A549 (cell line): Measurements from ENCODE around the gene DDX59. TPM values are rescaled to one million over a fixed set of nuclear protein-coding genes. Genes with fewer than 3 reads are reported as not detected.
A peak's percentile ranks its signal among the peaks of the same experiment; 100 is the strongest.

Source experiments
- ATAC-seq, 2 experiments: fragments of 200-7000 bp in 1 of 2; fragments of >200 bp in 1 of 2; cut with Nextera tagmentation in 1 of 2; cut with Tn5 transposase in 1 of 2; 3 replicates each; pipeline versions ENCODE4 v1.8.0 to v1.9.1; 2018 to 2020; ENCODE audit warnings: mild to moderate bottlenecking in 1 of 2, moderate library complexity in 1 of 2
- CTCF ChIA-PET: fragments of 300-600 bp; sonication (Branson Sonifier 250); formaldehyde crosslinking; extraction: SDS; loops from one replicate; lab custom pipeline; 2021; ENCODE audit warnings: antibody characterized with exemption, inconsistent platforms; lab: Yijun Ruan, JAX
- POLR2A ChIA-PET: fragments of 350-600 bp; formaldehyde crosslinking; extraction: SDS; loops from one replicate; lab custom pipeline; 2021; ENCODE audit warnings: antibody characterized with exemption, inconsistent platforms; lab: Yijun Ruan, JAX
- DNase-seq, 2 experiments: peaks; one replicate each; pipeline versions ENCODE4 v3.0.0 to v3.0.0-alpha.2; 2011 to 2016; ENCODE audit warnings: low read depth in 1 of 2, low spot score in 1 of 2
- FAIRE-seq: peaks from 2 replicates; lab custom pipeline; 2011; peaks lifted over from hg19 to GRCh38; lab: Jason Lieb, UNC
- H3K27ac ChIP-seq, 2 experiments: fragments of >200 bp; sonication (Bioruptor Twin); formaldehyde crosslinking; 3 replicates each; pipeline ENCODE4 v1.5.1; 2016 to 2017
- H3K4me1 ChIP-seq: fragments of >200 bp; sonication (Bioruptor Twin); formaldehyde crosslinking; 3 replicates; pipeline ENCODE4 v1.6.1; 2016
- H3K4me2 ChIP-seq: fragments of >200 bp; sonication (Bioruptor Twin); formaldehyde crosslinking; 3 replicates; pipeline ENCODE4 v1.6.1; 2016
- H3K4me3 ChIP-seq: fragments of >200 bp; sonication (Bioruptor Twin); formaldehyde crosslinking; 3 replicates; pipeline ENCODE4 v1.5.1; 2016
- H3K9me3 ChIP-seq: fragments of >200 bp; sonication (Bioruptor Twin); formaldehyde crosslinking; 3 replicates; pipeline ENCODE4 v1.6.1; 2016
- ATOH8 ChIP-seq: fragments of 250-450 bp; sonication (Bioruptor Pico); IDR thresholded peaks from 2 replicates; pipeline ENCODE4 v1.5.0; 2020; ENCODE audit warnings: low read depth, mild to moderate bottlenecking, moderate library complexity
- BCL3 ChIP-seq: fragments of >200 bp; sonication (Bioruptor Twin); formaldehyde crosslinking; IDR thresholded peaks from 3 replicates; pipeline ENCODE4 v1.6.1; 2016
- BHLHE40 ChIP-seq: IDR thresholded peaks from 2 replicates; pipeline ENCODE4 v1.6.1; 2012; ENCODE audit warnings: low read depth, low read length, inconsistent platforms
- E2F6 ChIP-seq: IDR thresholded peaks from 2 replicates; pipeline ENCODE4 v1.6.1; 2012; ENCODE audit warnings: low read depth, borderline replicate concordance
- GATA3 ChIP-seq: IDR thresholded peaks from 2 replicates; pipeline ENCODE4 v1.6.1; 2012; ENCODE audit warnings: borderline replicate concordance
- HEYL ChIP-seq: fragments of 250-450 bp; sonication (Bioruptor Pico); IDR thresholded peaks from 2 replicates; pipeline ENCODE4 v1.8.0; 2021; ENCODE audit warnings: mild to moderate bottlenecking, moderate library complexity
- HOXA7 ChIP-seq: fragments of 250-450 bp; sonication (Bioruptor Pico); IDR thresholded peaks from 2 replicates; pipeline ENCODE4 v1.5.0; 2020; ENCODE audit warnings: mild to moderate bottlenecking, moderate library complexity
- KDM1A ChIP-seq: fragments of 200-600 bp; sonication (generic); IDR thresholded peaks from 2 replicates; pipeline ENCODE4 v1.6.1; 2016; ENCODE audit warnings: low read depth, mild to moderate bottlenecking
- MAFK ChIP-seq: fragments of 450-650 bp; IDR thresholded peaks from 2 replicates; pipeline ENCODE4 v1.6.1; 2014; ENCODE audit not compliant: partially characterized antibody
- NFE2L2 ChIP-seq: fragments of 150-350 bp; conservative IDR thresholded peaks from 2 replicates; pipeline ENCODE4 v1.6.1; 2014; ENCODE audit warnings: low read length
- NPAS2 ChIP-seq: fragments of 250-450 bp; sonication (Bioruptor Pico); IDR thresholded peaks from 2 replicates; pipeline ENCODE4 v1.8.0; 2022; ENCODE audit warnings: mild to moderate bottlenecking, moderate library complexity, borderline replicate concordance
- PBX3 ChIP-seq: IDR thresholded peaks from 2 replicates; pipeline ENCODE4 v1.6.1; 2012
- POLR2A ChIP-seq: IDR thresholded peaks from 2 replicates; pipeline ENCODE4 v1.6.1; 2012; ENCODE audit warnings: mild to moderate bottlenecking, low read length
- RNF2 ChIP-seq: fragments of 200-600 bp; sonication (generic); IDR thresholded peaks from 2 replicates; pipeline ENCODE4 v1.6.1; 2016; ENCODE audit warnings: low read depth, mild to moderate bottlenecking, antibody characterized with exemption, moderate library complexity, borderline replicate concordance
- SREBF2 ChIP-seq: fragments of 450-650 bp; IDR thresholded peaks from 2 replicates; pipeline ENCODE4 v1.6.1; 2014; ENCODE audit warnings: mild to moderate bottlenecking, moderate library complexity
- TP53 ChIP-seq: fragments of 250-450 bp; sonication (Bioruptor Pico); IDR thresholded peaks from 2 replicates; pipeline ENCODE4 v1.5.0; 2021; ENCODE audit warnings: mild to moderate bottlenecking, moderate library complexity
- USF2 ChIP-seq: fragments of 450-650 bp; IDR thresholded peaks from 2 replicates; pipeline ENCODE4 v1.6.1; 2014; ENCODE audit warnings: antibody characterized with exemption
- ZFP36 ChIP-seq: fragments of 450-650 bp; IDR thresholded peaks from 2 replicates; pipeline ENCODE4 v1.6.1; 2014; ENCODE audit warnings: borderline replicate concordance; ENCODE audit not compliant: partially characterized antibody
- ZSCAN20 ChIP-seq: fragments of 250-450 bp; sonication (Bioruptor Pico); IDR thresholded peaks from 2 replicates; pipeline ENCODE4 v1.8.0; 2022; ENCODE audit warnings: mild to moderate bottlenecking, moderate library complexity
- WGBS: methylation state at CpG from one replicate; pipeline ENCODE4 v1.1.6; 2017; ENCODE audit errors: missing lambda C conversion rate; 5-methylcytosine and 5-hydroxymethylcytosine counted together
- polyA plus RNA-seq, 4 experiments: library from polyadenylated mRNA; depleted of rRNA in 3 of 4; stranded (reverse); fragments of >200 nt; fragmentation: RNase III in 1 of 4; extraction: RNeasy Plus Mini Kit Qiagen cat#74134 plus additional on column Dnase treatment in 1 of 4; gene quantifications; 2 replicates in 3 of 4; 3 replicates in 1 of 4; pipeline ENCODE4 v1.2.3, GENCODE V29; 2011 to 2017

DDX59 gene
- polyA plus RNA-seq, 2 of the 4 experiments (the other 2 are of a cell fraction), result 16.6 to 42.9 TPM

- TF ChIP-seq USF2, result no peak
- no peak for TF ChIP-seq SREBF2
Observed at GRCh38 chr1:200627575-200628222, 42.0 kb downstream of the DDX59 start (continued).

- H3K4me3 ChIP-seq, result no peak overlapping the region
- POLR2A ChIA-PET, result interaction anchor here (0.7 kb wide), 1 partner anchor 43 kb away, joined by 3 read pairs; the partner anchor contains the start of gene DDX59
- FAIRE-seq (no peak), DNase-seq (no peak), ATAC-seq (no peak)
- no peak for TF ChIP-seq ZSCAN20 (CRISPR knock-in tag)
- TF ChIP-seq MAFK, result peak; percentile 98
- no peaks in the 10 kb centered on the region for H3K9me3 ChIP-seq
- H3K27ac ChIP-seq, result no peak overlapping the region
- CTCF ChIA-PET, result interaction anchor here (0.6 to 1.7 kb wide), 4 partner anchors 175 to 394 kb away, joined by 3 to 6 read pairs (median 4); no protein-coding TSS in a partner anchor
- H3K4me2 ChIP-seq, result no peak overlapping the region
- H3K4me1 ChIP-seq, result peaks cover 4% of the 10 kb centered on the region; the same call in 1 of the 3 replicates
- WGBS, result 71% methylated on average over 5 of the region's 5 CpGs
Observed at GRCh38 chr1:200626853-200627534, 42.7 kb downstream of the DDX59 start.

- H3K27ac ChIP-seq, result no peak overlapping the region
- peak in 1 of 2 experiments; percentile 14 for DNase-seq
- ATAC-seq, result no peak
- no peaks in the 10 kb centered on the region for H3K9me3 ChIP-seq
- no peak overlapping the region for H3K4me3 ChIP-seq
- ChIA-PET CTCF (interaction anchor here (1.3 to 6.5 kb wide), 2 partner anchors 43 to 176 kb away, joined by 4 to 68 read pairs; no protein-coding TSS in a partner anchor), POLR2A (interaction anchor here (0.6 kb wide), 1 partner anchor 433 kb away, joined by 8 read pairs; no protein-coding TSS in a partner anchor)
- WGBS, result 4% methylated on average over 1 of the region's 1 CpG
- no peak overlapping the region for H3K4me2 ChIP-seq
- FAIRE-seq, result no peak
- TF ChIP-seq NPAS2 (no peak), ZSCAN20 (CRISPR knock-in tag) (no peak), HOXA7 (CRISPR knock-in tag) (no peak), POLR2A (no peak), PBX3 (no peak), ZFP36 (no peak), ATOH8 (CRISPR knock-in tag) (no peak)
- peaks cover 8% of the 10 kb centered on the region; the same call in 1 of the 3 replicates for H3K4me1 ChIP-seq
Observed at GRCh38 chr1:200625381-200625824, 44.3 kb downstream of the DDX59 start.

GRCh38 chr1:200624679-200625335, 44.9 kb downstream of the DDX59 start:
- TF ChIP-seq BCL3, result no peak
- no peak for TF ChIP-seq E2F6
- no peak for TF ChIP-seq GATA3
- TF ChIP-seq NFE2L2, result no peak
- TF ChIP-seq RNF2, result no peak
- no peak for TF ChIP-seq HOXA7 (CRISPR knock-in tag)
- no peak for TF ChIP-seq KDM1A
- no peak for TF ChIP-seq BHLHE40
- no peak for TF ChIP-seq TP53
- no peak for TF ChIP-seq HEYL (CRISPR knock-in tag)
- TF ChIP-seq, all 56 proteins: peak for 0
- POLR2A ChIA-PET, result interaction anchor here (0.6 kb wide), 1 partner anchor 434 kb away, joined by 8 read pairs; no protein-coding TSS in a partner anchor
- 94% methylated on average over 2 of the region's 2 CpGs for WGBS

More at GRCh38 chr1:200624679-200625335, 44.9 kb downstream of the DDX59 start:
- Histone ChIP-seq H3K27ac (no peak overlapping the region), H3K4me3 (no peak overlapping the region), H3K4me2 (no peak overlapping the region), H3K4me1 (peaks cover 9% of the 10 kb centered on the region; the same call in 2 of the 3 replicates), H3K9me3 (no peaks in the 10 kb centered on the region)
- no peak for DNase-seq
- CTCF ChIA-PET, result interaction anchor here (1.3 to 6.5 kb wide), 3 partner anchors 10 to 177 kb away, joined by 4 to 68 read pairs (median 27); no protein-coding TSS in a partner anchor
- no peak for ATAC-seq
- FAIRE-seq, result no peak
